H9 (cell line): ENCODE data around the gene ADGRL3. TPM values are rescaled to one million over a fixed set of nuclear protein-coding genes. Genes with fewer than 3 reads are reported as not detected.

ENCODE experiments used
- DNase-seq: peaks from one replicate; pipeline ENCODE4 v3.0.0-alpha.2; 2017
- H2AFZ ChIP-seq: one replicate; pipeline ENCODE4 v1.6.1; 2013; ENCODE audit warnings: mild to moderate bottlenecking, low read length, control low read depth, moderate library complexity
- H2AK5ac ChIP-seq: 2 replicates; pipeline ENCODE4 v1.6.1; 2013; ENCODE audit warnings: low read length, control low read depth, mixed read lengths; ENCODE audit not compliant: insufficient read length
- H2BK120ac ChIP-seq: one replicate; pipeline ENCODE4 v1.6.1; 2013; ENCODE audit warnings: low read depth, mild to moderate bottlenecking, low read length, control low read depth, inconsistent platforms; ENCODE audit not compliant: poor library complexity, severe bottlenecking
- H2BK12ac ChIP-seq: 2 replicates; pipeline ENCODE4 v1.6.1; 2013; ENCODE audit warnings: low read length, control low read depth, mixed read lengths, low read depth; ENCODE audit not compliant: insufficient read length
- H2BK15ac ChIP-seq: 2 replicates; pipeline ENCODE4 v1.6.1; 2013; ENCODE audit warnings: low read depth, low read length, control low read depth
- H2BK20ac ChIP-seq: one replicate; pipeline ENCODE4 v1.6.1; 2013; ENCODE audit warnings: low read depth, mild to moderate bottlenecking, low read length, control low read depth, inconsistent platforms; ENCODE audit not compliant: poor library complexity, severe bottlenecking
- H2BK5ac ChIP-seq: 2 replicates; pipeline ENCODE4 v1.6.1; 2013; ENCODE audit warnings: low read length, control low read depth, mixed read lengths; ENCODE audit not compliant: insufficient read length
- H3K14ac ChIP-seq: 2 replicates; pipeline ENCODE4 v1.6.1; 2013; ENCODE audit warnings: low read length, control low read depth; ENCODE audit not compliant: insufficient read depth
- H3K18ac ChIP-seq: 2 replicates; pipeline ENCODE4 v1.6.1; 2013; ENCODE audit warnings: low read depth, mild to moderate bottlenecking, mixed read lengths, low read length, control low read depth; ENCODE audit not compliant: insufficient read length
- H3K23ac ChIP-seq: 2 replicates; pipeline ENCODE4 v1.6.1; 2013; ENCODE audit warnings: low read length, control low read depth, mixed read lengths, low read depth; ENCODE audit not compliant: insufficient read length
- H3K23me2 ChIP-seq: 2 replicates; pipeline ENCODE4 v1.6.1; 2013; ENCODE audit warnings: low read depth, mild to moderate bottlenecking, mixed read lengths, low read length, control low read depth; ENCODE audit not compliant: insufficient read length, poor library complexity, severe bottlenecking
- H3K27ac ChIP-seq: 2 replicates; pipeline ENCODE4 v1.5.1; 2013; ENCODE audit warnings: low read length, control low read depth, mixed read lengths, low read depth; ENCODE audit not compliant: insufficient read length
- H3K27me3 ChIP-seq: 2 replicates; pipeline ENCODE4 v1.6.1; 2013; ENCODE audit warnings: low read length, control low read depth, inconsistent platforms; ENCODE audit not compliant: insufficient read depth
- H3K4ac ChIP-seq: 2 replicates; pipeline ENCODE4 v1.6.1; 2013; ENCODE audit warnings: low read depth, mild to moderate bottlenecking, control low read depth, inconsistent platforms, low read length, moderate library complexity
- H3K4me1 ChIP-seq: 2 replicates; pipeline ENCODE4 v1.6.1; 2013; ENCODE audit warnings: low read length, control low read depth, inconsistent platforms; ENCODE audit not compliant: insufficient read depth
- H3K4me2 ChIP-seq: 2 replicates; pipeline ENCODE4 v1.6.1; 2013; ENCODE audit warnings: low read length, control low read depth, mixed read lengths; ENCODE audit not compliant: insufficient read length, insufficient read depth
- H3K56ac ChIP-seq: 2 replicates; pipeline ENCODE4 v1.6.1; 2013; ENCODE audit warnings: low read depth, mild to moderate bottlenecking, mixed read lengths, low read length, control low read depth; ENCODE audit not compliant: insufficient read length
- H3K79me1 ChIP-seq: 2 replicates; pipeline ENCODE4 v1.6.1; 2013; ENCODE audit warnings: low read depth, mild to moderate bottlenecking, moderate library complexity, low read length, control low read depth, inconsistent platforms; ENCODE audit not compliant: insufficient read depth, poor library complexity, severe bottlenecking
- H3K79me2 ChIP-seq: 2 replicates; pipeline ENCODE4 v1.6.1; 2013; ENCODE audit warnings: low read length, control low read depth, inconsistent platforms; ENCODE audit not compliant: insufficient read depth
- H3K9ac ChIP-seq: 2 replicates; pipeline ENCODE4 v1.6.1; 2013; ENCODE audit warnings: low read length, control low read depth, mixed read lengths; ENCODE audit not compliant: insufficient read length; ENCODE audit errors: extremely low read depth
- H3K9me3 ChIP-seq: one replicate; pipeline ENCODE4 v1.6.1; 2013; ENCODE audit warnings: low read depth, low read length, inconsistent platforms; ENCODE audit not compliant: control insufficient read depth
- H3T11ph ChIP-seq: one replicate; pipeline ENCODE4 v1.6.1; 2013; ENCODE audit warnings: mild to moderate bottlenecking, low read length, control low read depth, inconsistent platforms
- H4K20me1 ChIP-seq: one replicate; pipeline ENCODE4 v1.6.1; 2013; ENCODE audit not compliant: control insufficient read depth, insufficient read length, insufficient read depth
- H4K5ac ChIP-seq: 2 replicates; pipeline ENCODE4 v1.6.1; 2013; ENCODE audit warnings: low read depth, mild to moderate bottlenecking, mixed read lengths, low read length, control low read depth; ENCODE audit not compliant: insufficient read length
- H4K8ac ChIP-seq: replicated peaks from 2 replicates; pipeline ENCODE4 v1.6.1; 2013; ENCODE audit warnings: low read length, control low read depth, mixed read lengths, low read depth; ENCODE audit not compliant: insufficient read length
- H4K91ac ChIP-seq: 2 replicates; pipeline ENCODE4 v1.6.1; 2013; ENCODE audit warnings: low read depth, mild to moderate bottlenecking, moderate library complexity, mixed read lengths, low read length, control low read depth; ENCODE audit not compliant: insufficient read length
- H3K27ac Mint-ChIP-seq, 3 experiments: 2 replicates in 2 of 3; 3 replicates in 1 of 3; pipeline ENCODE4 v1.8.0; 2020 to 2021; ENCODE audit warnings: mixed read lengths in 3 of 3, mild to moderate bottlenecking in 1 of 3, moderate library complexity in 1 of 3
- H3K27me3 Mint-ChIP-seq: 2 replicates; pipeline ENCODE4 v1.8.0; 2021; ENCODE audit warnings: low read depth, mild to moderate bottlenecking, moderate library complexity, mixed read lengths
- H3K36me3 Mint-ChIP-seq, 3 experiments: 2 replicates in 2 of 3; 3 replicates in 1 of 3; pipeline ENCODE4 v1.8.0; 2020 to 2021; ENCODE audit warnings: low read depth in 3 of 3, mixed read lengths in 3 of 3; ENCODE audit not compliant: insufficient read depth in 1 of 3
- H3K4me1 Mint-ChIP-seq, 2 experiments: 2 replicates each; pipeline ENCODE4 v1.8.0; 2020; ENCODE audit warnings: mixed read lengths in 2 of 2
- H3K4me3 Mint-ChIP-seq, 2 experiments: 2 replicates in 1 of 2; 3 replicates in 1 of 2; pipeline ENCODE4 v1.8.0; 2020 to 2021; ENCODE audit warnings: mild to moderate bottlenecking in 2 of 2, mixed read lengths in 2 of 2, moderate library complexity in 1 of 2
- H3K9me3 Mint-ChIP-seq, 2 experiments: 2 replicates in 1 of 2; 3 replicates in 1 of 2; pipeline ENCODE4 v1.8.0; 2020; ENCODE audit warnings: mild to moderate bottlenecking in 2 of 2, mixed read lengths in 2 of 2, moderate library complexity in 1 of 2
- CTCF ChIP-seq: fragments of 200-600 bp; sonication (generic); conservative IDR thresholded peaks from 3 replicates; pipeline ENCODE4 v1.8.0; 2021; ENCODE audit warnings: antibody characterized with exemption, mild to moderate bottlenecking
- WGBS: extraction: QIAGEN DNeasy Blood & Tissue Kit; methylation state at CpG from one replicate; pipeline ENCODE4 v1.1.7; 2013; ENCODE audit warnings: missing lambda C conversion rate, low lambda C conversion rate, mixed read lengths; ENCODE audit not compliant: insufficient read length; ENCODE audit errors: extremely low coverage; 5-methylcytosine and 5-hydroxymethylcytosine counted together
- total RNA-seq: library from RNA; stranded (reverse); gene quantifications from 2 replicates; pipeline ENCODE4 v1.2.1, GENCODE V29; 2021

The ADGRL3 gene
- total RNA-seq, 1 experiment from 2014 or later = 5.9 TPM

- no peak for TF ChIP-seq CTCF
- H3K4me2 ChIP-seq = no peak overlapping the region
- H3K79me2 ChIP-seq = no peaks in the 10 kb centered on the region
- DNase-seq = no peak
- no peaks in the 10 kb centered on the region for H3K79me1 ChIP-seq
- no peak overlapping the region for H2AFZ ChIP-seq
- Mint-ChIP-seq H3K9me3 (peaks cover 0 to 4% of the 10 kb centered on the region in 2 experiments; a peak in 2 of 5 replicates), H3K27ac (no peak overlapping the region), H3K4me1 (peaks cover 22 to 28% of the 10 kb centered on the region in 2 experiments), H3K27me3 (no peaks in the 10 kb centered on the region; the same call in 1 of the 2 replicates), H3K36me3 (peaks cover 0 to 11% (median 8%) of the 10 kb centered on the region in 3 experiments; a peak in 5 of 7 replicates), H3K4me3 (no peak overlapping the region)
- H2BK5ac ChIP-seq = no peak overlapping the region
- no peak overlapping the region for H4K91ac ChIP-seq
- no peak overlapping the region for H2BK120ac ChIP-seq
- no peak overlapping the region for H2BK15ac ChIP-seq
- no peak overlapping the region for H2BK12ac ChIP-seq
- no peaks in the 10 kb centered on the region for H3K27me3 ChIP-seq
- no peak overlapping the region for H4K5ac ChIP-seq
- no peak overlapping the region for H3K14ac ChIP-seq
- no peak overlapping the region for H2BK20ac ChIP-seq
- H3T11ph ChIP-seq = no peak overlapping the region
- no peaks in the 10 kb centered on the region for H4K20me1 ChIP-seq
- H3K27ac ChIP-seq = no peak overlapping the region
- no peak overlapping the region for H3K56ac ChIP-seq
- no peak overlapping the region for H3K18ac ChIP-seq
- H2AK5ac ChIP-seq = no peak overlapping the region
- no CpG with 5 or more reads among the region's 3 CpGs for WGBS
- no peak overlapping the region for H3K9ac ChIP-seq
- no peak overlapping the region for H3K4ac ChIP-seq
- no peaks in the 10 kb centered on the region for H3K9me3 ChIP-seq
- no peaks in the 10 kb centered on the region for H3K4me1 ChIP-seq
- H3K23ac ChIP-seq = no peak overlapping the region
- no peaks in the 10 kb centered on the region for H3K23me2 ChIP-seq
- H4K8ac ChIP-seq = no peak overlapping the region
These were observed 359.3 kb downstream of the ADGRL3 start for GRCh38 chr4:61559396-61559795.
